Fibroblast of lung (primary cell): Measurements from ENCODE around the gene PDE8B. TPM values are rescaled to one million over a fixed set of nuclear protein-coding genes. Genes with fewer than 3 reads are reported as not detected.

ENCODE experiments used
- DNase-seq, 2 donors: peaks; one replicate each; pipeline versions ENCODE4 v3.0.0 to v3.0.0-alpha.2; 2010; ENCODE audit warnings: low read depth in 2 of 2
- H2AFZ ChIP-seq: 2 replicates; pipeline ENCODE4 v1.5.1; 2012; ENCODE audit warnings: low read length, control low read depth, inconsistent platforms
- H3K27ac ChIP-seq: 2 replicates; pipeline ENCODE4 v1.5.1; 2011; ENCODE audit warnings: low read length, control low read depth; ENCODE audit not compliant: insufficient read depth
- H3K27me3 ChIP-seq: 2 replicates; pipeline ENCODE4 v1.5.1; 2011; ENCODE audit warnings: mild to moderate bottlenecking, low read length; ENCODE audit not compliant: control insufficient read depth, insufficient read depth
- H3K36me3 ChIP-seq: 2 replicates; pipeline ENCODE4 v1.5.1; 2011; ENCODE audit warnings: low read length; ENCODE audit not compliant: control insufficient read depth, insufficient read depth
- H3K4me1 ChIP-seq: 2 replicates; pipeline ENCODE4 v1.5.1; 2011; ENCODE audit warnings: low read length; ENCODE audit not compliant: control insufficient read depth, insufficient read depth; ENCODE audit errors: extremely low read depth
- H3K4me2 ChIP-seq: 2 replicates; pipeline ENCODE4 v1.5.1; 2011; ENCODE audit warnings: low read length, control low read depth; ENCODE audit not compliant: insufficient read depth; ENCODE audit errors: extremely low read depth
- H3K4me3 ChIP-seq, 4 experiments: fragments of 200-600 bp in 1 of 4; sonication (generic) in 1 of 4; replicated peaks in 1 of 4; 2 replicates each; pipeline ENCODE4 v1.5.1; 2011 to 2016; ENCODE audit warnings: low read length in 4 of 4, low read depth in 3 of 4, mild to moderate bottlenecking in 3 of 4, control low read depth in 2 of 4, inconsistent platforms in 1 of 4, mixed read lengths in 1 of 4; ENCODE audit not compliant: insufficient read depth in 1 of 4; ENCODE audit errors: control extremely low read depth in 1 of 4
- H3K79me2 ChIP-seq: 2 replicates; pipeline ENCODE4 v1.5.1; 2012; ENCODE audit warnings: mild to moderate bottlenecking, low read length, inconsistent platforms; ENCODE audit not compliant: control insufficient read depth, insufficient read depth
- H3K9ac ChIP-seq: 2 replicates; pipeline ENCODE4 v1.5.1; 2011; ENCODE audit warnings: mild to moderate bottlenecking, low read length, control low read depth; ENCODE audit not compliant: insufficient read depth
- H3K9me3 ChIP-seq: 2 replicates; pipeline ENCODE4 v1.5.1; 2012; ENCODE audit warnings: low read depth, low read length; ENCODE audit not compliant: control insufficient read depth, insufficient read depth
- H4K20me1 ChIP-seq: 2 replicates; pipeline ENCODE4 v1.5.1; 2011; ENCODE audit warnings: low read length; ENCODE audit not compliant: control insufficient read depth, insufficient read depth; ENCODE audit errors: extremely low read depth
- EZH2 ChIP-seq: IDR thresholded peaks from 2 replicates; pipeline ENCODE4 v1.5.1; 2012; ENCODE audit warnings: low read length, control low read depth, mild to moderate bottlenecking; ENCODE audit errors: missing control alignments
- polyA plus RNA-seq, 2 donors: library from polyadenylated mRNA; depleted of rRNA in 1 of 2; stranded (reverse) in 1 of 2; unstranded in 1 of 2; fragments of >200 nt; gene quantifications; 2 replicates each; pipeline ENCODE4 v1.2.1, GENCODE V29; 2011 to 2012; ENCODE audit warnings: missing spikeins in 1 of 2
- total RNA-seq: library from RNA; depleted of rRNA; stranded (reverse); fragments of >200 nt; gene quantifications from 2 replicates; pipeline ENCODE4 v1.2.1, GENCODE V29; 2014
- TF ChIP-seq, protein P1 (sequence below), 2 donors: IDR thresholded peaks in 1 of 2; conservative IDR thresholded peaks in 1 of 2; 1 replicate in 1 of 2; 2 replicates in 1 of 2; pipeline ENCODE4 v1.5.1; 2011 to 2012; ENCODE audit warnings: low read length in 2 of 2, control low read depth in 1 of 2, inconsistent platforms in 1 of 2, low read depth in 1 of 2, mild to moderate bottlenecking in 1 of 2

The PDE8B gene
- total and polyA plus RNA-seq, 2 donors (not counting 1 experiment from before 2014, with no cell fraction given): 0.17 to 0.18 TPM

- H3K4me1 ChIP-seq: no peaks in the 10 kb centered on the region
- DNase-seq: no peak
- H3K4me3 ChIP-seq: no peak overlapping the region
- no peak overlapping the region for H3K4me2 ChIP-seq
- H3K27ac ChIP-seq: no peak overlapping the region
- no peaks in the 10 kb centered on the region for H3K36me3 ChIP-seq
- no peaks in the 10 kb centered on the region for H4K20me1 ChIP-seq
- no peaks in the 10 kb centered on the region for H3K9me3 ChIP-seq
- no peaks in the 10 kb centered on the region for H3K79me2 ChIP-seq
- H3K9ac ChIP-seq: no peak overlapping the region
- H2AFZ ChIP-seq: no peak overlapping the region
- H3K27me3 ChIP-seq: peaks cover 11% of the 10 kb centered on the region
- no peak for TF ChIP-seq EZH2
- TF ChIP-seq, protein P1, sequence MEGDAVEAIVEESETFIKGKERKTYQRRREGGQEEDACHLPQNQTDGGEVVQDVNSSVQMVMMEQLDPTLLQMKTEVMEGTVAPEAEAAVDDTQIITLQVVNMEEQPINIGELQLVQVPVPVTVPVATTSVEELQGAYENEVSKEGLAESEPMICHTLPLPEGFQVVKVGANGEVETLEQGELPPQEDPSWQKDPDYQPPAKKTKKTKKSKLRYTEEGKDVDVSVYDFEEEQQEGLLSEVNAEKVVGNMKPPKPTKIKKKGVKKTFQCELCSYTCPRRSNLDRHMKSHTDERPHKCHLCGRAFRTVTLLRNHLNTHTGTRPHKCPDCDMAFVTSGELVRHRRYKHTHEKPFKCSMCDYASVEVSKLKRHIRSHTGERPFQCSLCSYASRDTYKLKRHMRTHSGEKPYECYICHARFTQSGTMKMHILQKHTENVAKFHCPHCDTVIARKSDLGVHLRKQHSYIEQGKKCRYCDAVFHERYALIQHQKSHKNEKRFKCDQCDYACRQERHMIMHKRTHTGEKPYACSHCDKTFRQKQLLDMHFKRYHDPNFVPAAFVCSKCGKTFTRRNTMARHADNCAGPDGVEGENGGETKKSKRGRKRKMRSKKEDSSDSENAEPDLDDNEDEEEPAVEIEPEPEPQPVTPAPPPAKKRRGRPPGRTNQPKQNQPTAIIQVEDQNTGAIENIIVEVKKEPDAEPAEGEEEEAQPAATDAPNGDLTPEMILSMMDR (conservative IDR thresholded peaks at IDR 0.05 in 1 of 2, IDR thresholded peaks at IDR 0.05 in 1 of 2; ENCODE audit: low read depth in 1 of 2, low read length in 2 of 2): no peak
These were observed 21.1 kb upstream of the PDE8B start for GRCh38 chr5:77189421-77189820.

GRCh38 chr5:77192441-77193050 is 17.9 kb upstream of the PDE8B start:
- Histone ChIP-seq H3K4me3 (no peak overlapping the region), H4K20me1 (no peaks in the 10 kb centered on the region), H3K27ac (no peak overlapping the region), H3K79me2 (no peaks in the 10 kb centered on the region), H3K4me1 (no peaks in the 10 kb centered on the region), H3K9me3 (no peaks in the 10 kb centered on the region), H3K4me2 (no peak overlapping the region), H3K9ac (no peak overlapping the region), H2AFZ (no peak overlapping the region), H3K36me3 (no peaks in the 10 kb centered on the region), H3K27me3 (peaks cover 11% of the 10 kb centered on the region)
- no peak for TF ChIP-seq EZH2
- TF ChIP-seq, protein P1 (conservative IDR thresholded peaks at IDR 0.05 in 1 of 2, IDR thresholded peaks at IDR 0.05 in 1 of 2; ENCODE audit: low read depth in 1 of 2, low read length in 2 of 2): no peak
- DNase-seq: no peak

GRCh38 chr5:77194762-77195161 is 15.7 kb upstream of the PDE8B start:
- no peaks in the 10 kb centered on the region for H3K4me1 ChIP-seq
- no peak overlapping the region for H3K9ac ChIP-seq
- no peak for DNase-seq
- H3K36me3 ChIP-seq: no peaks in the 10 kb centered on the region
- H3K27ac ChIP-seq: no peak overlapping the region
- H3K79me2 ChIP-seq: no peaks in the 10 kb centered on the region
- TF ChIP-seq, protein P1 (conservative IDR thresholded peaks at IDR 0.05 in 1 of 2, IDR thresholded peaks at IDR 0.05 in 1 of 2; ENCODE audit: low read depth in 1 of 2, low read length in 2 of 2): no peak
- TF ChIP-seq EZH2: no peak
- H2AFZ ChIP-seq: no peak overlapping the region
- no peaks in the 10 kb centered on the region for H3K27me3 ChIP-seq
- no peaks in the 10 kb centered on the region for H4K20me1 ChIP-seq
- H3K9me3 ChIP-seq: no peaks in the 10 kb centered on the region
- H3K4me3 ChIP-seq: no peak overlapping the region
- no peak overlapping the region for H3K4me2 ChIP-seq
